ENCODE measurements around the gene PCNX2. TPM values are rescaled to one million over a fixed set of nuclear protein-coding genes. Genes with fewer than 3 reads are reported as not detected.

Gene PCNX2
- total RNA-seq, 2 donors from 2014 or later: 23.9 to 39.1 TPM

DNA sequence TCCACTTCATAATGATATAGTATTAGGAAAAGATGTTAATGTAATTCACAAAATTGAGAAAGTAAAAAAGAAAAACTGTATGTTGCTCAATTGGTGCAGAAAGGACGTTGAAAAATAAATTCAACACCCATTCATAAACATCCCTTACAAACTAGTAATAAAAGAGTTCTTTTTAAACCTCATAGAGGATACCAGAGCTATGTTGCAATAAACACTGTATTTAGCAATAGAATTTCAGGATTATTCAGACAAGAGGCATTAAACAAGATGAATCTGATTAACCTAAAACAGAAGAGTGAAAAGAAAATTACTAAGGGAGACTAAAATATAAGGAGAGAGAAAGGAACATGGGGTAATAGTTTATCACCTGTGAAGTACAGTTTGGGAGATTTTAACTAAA, 190.3 kb downstream of the PCNX2 start:
- H3K27me3 ChIP-seq (ENCODE audit: control insufficient read depth, insufficient read depth, low read length, poor library complexity, severe bottlenecking): no peaks in the 10 kb centered on the region
- TF ChIP-seq, protein P1, sequence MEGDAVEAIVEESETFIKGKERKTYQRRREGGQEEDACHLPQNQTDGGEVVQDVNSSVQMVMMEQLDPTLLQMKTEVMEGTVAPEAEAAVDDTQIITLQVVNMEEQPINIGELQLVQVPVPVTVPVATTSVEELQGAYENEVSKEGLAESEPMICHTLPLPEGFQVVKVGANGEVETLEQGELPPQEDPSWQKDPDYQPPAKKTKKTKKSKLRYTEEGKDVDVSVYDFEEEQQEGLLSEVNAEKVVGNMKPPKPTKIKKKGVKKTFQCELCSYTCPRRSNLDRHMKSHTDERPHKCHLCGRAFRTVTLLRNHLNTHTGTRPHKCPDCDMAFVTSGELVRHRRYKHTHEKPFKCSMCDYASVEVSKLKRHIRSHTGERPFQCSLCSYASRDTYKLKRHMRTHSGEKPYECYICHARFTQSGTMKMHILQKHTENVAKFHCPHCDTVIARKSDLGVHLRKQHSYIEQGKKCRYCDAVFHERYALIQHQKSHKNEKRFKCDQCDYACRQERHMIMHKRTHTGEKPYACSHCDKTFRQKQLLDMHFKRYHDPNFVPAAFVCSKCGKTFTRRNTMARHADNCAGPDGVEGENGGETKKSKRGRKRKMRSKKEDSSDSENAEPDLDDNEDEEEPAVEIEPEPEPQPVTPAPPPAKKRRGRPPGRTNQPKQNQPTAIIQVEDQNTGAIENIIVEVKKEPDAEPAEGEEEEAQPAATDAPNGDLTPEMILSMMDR (conservative IDR thresholded peaks at IDR 0.05): no peak
- no peaks in the 10 kb centered on the region for H3K9me3 ChIP-seq (ENCODE audit: control insufficient read depth, low read length)
- no peaks in the 10 kb centered on the region for H3K27me3 Mint-ChIP-seq (ENCODE audit: insufficient read depth)
- H3K4me1 Mint-ChIP-seq: peaks cover 15% of the 10 kb centered on the region
- no peak overlapping the region for H3K27ac ChIP-seq (ENCODE audit: low read depth, low read length)
- H3K9me3 Mint-ChIP-seq: no peaks in the 10 kb centered on the region
- no peaks in the 10 kb centered on the region for H3K36me3 ChIP-seq (ENCODE audit: control insufficient read depth, insufficient read depth, low read length)
- H3K4me3 ChIP-seq (ENCODE audit: low read length): no peak overlapping the region
- 100% methylated on average over 1 of the region's 1 CpG; no CpG with 5 or more reads in 1 of the 2 experiments for WGBS, 2 experiments (ENCODE audit: insufficient coverage in 1 of 2, insufficient read length in 1 of 2)
- H3K9ac ChIP-seq (ENCODE audit: extremely low read depth, low read length, poor library complexity, severe bottlenecking): no peak overlapping the region
- no peak overlapping the region for H3K27ac Mint-ChIP-seq
- DNase-seq: no peak
- no peak overlapping the region for H3K4me3 Mint-ChIP-seq
- no peaks in the 10 kb centered on the region for H3K4me1 ChIP-seq (ENCODE audit: control insufficient read depth, insufficient read depth, low read length)
- H3K36me3 Mint-ChIP-seq (ENCODE audit: low read depth): peaks cover 9% of the 10 kb centered on the region

DNA sequence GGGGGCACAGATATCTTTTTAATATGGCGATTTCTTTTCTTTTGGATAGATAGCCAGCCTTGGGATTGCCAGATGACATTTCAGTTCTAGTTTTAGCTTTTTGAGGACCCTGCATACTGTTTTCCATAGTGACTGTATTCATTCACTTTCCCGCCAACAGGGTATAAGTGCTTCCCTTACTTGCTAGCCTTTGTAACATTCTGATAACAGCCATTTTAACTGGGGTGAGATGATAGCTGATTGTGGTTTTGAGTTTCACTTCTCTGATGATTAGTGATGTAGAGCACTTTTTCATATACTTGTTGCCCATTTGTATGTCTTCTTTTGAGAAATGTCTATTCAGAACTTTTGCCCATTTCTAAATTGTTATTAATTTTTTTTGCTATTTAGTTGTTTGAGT, 193.2 kb downstream of the PCNX2 start:
- no peaks in the 10 kb centered on the region for H3K9me3 ChIP-seq (ENCODE audit: control insufficient read depth, low read length)
- no peak overlapping the region for H3K27ac Mint-ChIP-seq
- H3K4me3 Mint-ChIP-seq: no peak overlapping the region
- no peaks in the 10 kb centered on the region for H3K4me1 ChIP-seq (ENCODE audit: control insufficient read depth, insufficient read depth, low read length)
- H3K27me3 Mint-ChIP-seq (ENCODE audit: insufficient read depth): no peaks in the 10 kb centered on the region
- H3K36me3 ChIP-seq (ENCODE audit: control insufficient read depth, insufficient read depth, low read length): no peaks in the 10 kb centered on the region
- no peak overlapping the region for H3K27ac ChIP-seq (ENCODE audit: low read depth, low read length)
- peaks cover 6% of the 10 kb centered on the region for H3K36me3 Mint-ChIP-seq (ENCODE audit: low read depth)
- no peaks in the 10 kb centered on the region for H3K27me3 ChIP-seq (ENCODE audit: control insufficient read depth, insufficient read depth, low read length, poor library complexity, severe bottlenecking)
- TF ChIP-seq, protein P1 (conservative IDR thresholded peaks at IDR 0.05): no peak
- H3K9ac ChIP-seq (ENCODE audit: extremely low read depth, low read length, poor library complexity, severe bottlenecking): no peak overlapping the region
- H3K4me1 Mint-ChIP-seq: peaks cover 4% of the 10 kb centered on the region
- WGBS, 2 experiments (ENCODE audit: insufficient coverage in 1 of 2, insufficient read length in 1 of 2): 88 to 89% methylated on average over 1 to 2 of the region's 2 CpGs
- no peak for DNase-seq
- H3K9me3 Mint-ChIP-seq: no peaks in the 10 kb centered on the region
- no peak overlapping the region for H3K4me3 ChIP-seq (ENCODE audit: low read length)

DNA sequence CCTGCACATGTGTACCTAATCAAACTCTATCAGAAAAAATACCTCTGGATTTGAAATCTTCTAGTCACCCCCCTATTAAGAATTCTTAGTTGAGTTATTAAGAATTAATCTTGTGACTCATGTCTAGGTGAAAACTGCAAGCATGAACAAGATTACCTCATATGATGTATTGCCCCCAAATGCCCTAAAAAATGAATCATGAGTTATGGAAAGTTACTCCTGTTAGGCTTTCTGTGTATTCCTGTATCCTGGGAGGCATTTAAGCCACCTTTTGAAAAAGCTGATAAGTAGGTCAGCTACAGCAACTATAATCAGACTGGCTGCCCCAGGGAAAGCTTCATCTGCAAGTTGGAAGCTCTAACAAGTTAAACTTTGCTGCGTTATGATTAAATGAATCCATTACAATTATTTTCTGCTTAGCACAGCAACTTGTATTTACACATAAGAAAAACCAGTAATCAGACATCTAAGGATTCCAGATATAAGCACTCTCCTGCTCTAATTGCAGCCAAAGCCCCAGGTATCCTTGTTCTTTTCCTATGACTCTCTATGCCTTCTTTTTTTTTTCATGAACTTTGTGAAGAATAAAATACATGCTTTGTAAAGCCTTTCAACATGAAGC, 197.5 kb downstream of the PCNX2 start:
- peaks cover 6% of the 10 kb centered on the region for H3K36me3 Mint-ChIP-seq (ENCODE audit: low read depth)
- Histone ChIP-seq H3K4me1 (ENCODE audit: control insufficient read depth, insufficient read depth, low read length) (no peaks in the 10 kb centered on the region), H3K36me3 (ENCODE audit: control insufficient read depth, insufficient read depth, low read length) (no peaks in the 10 kb centered on the region), H3K27me3 (ENCODE audit: control insufficient read depth, insufficient read depth, low read length, poor library complexity, severe bottlenecking) (no peaks in the 10 kb centered on the region), H3K9ac (ENCODE audit: extremely low read depth, low read length, poor library complexity, severe bottlenecking) (no peak overlapping the region), H3K27ac (ENCODE audit: low read depth, low read length) (no peak overlapping the region), H3K9me3 (ENCODE audit: control insufficient read depth, low read length) (no peaks in the 10 kb centered on the region), H3K4me3 (ENCODE audit: low read length) (no peak overlapping the region)
- H3K27ac Mint-ChIP-seq: no peak overlapping the region
- no peak for DNase-seq
- TF ChIP-seq, protein P1 (conservative IDR thresholded peaks at IDR 0.05): no peak
- no peaks in the 10 kb centered on the region for H3K27me3 Mint-ChIP-seq (ENCODE audit: insufficient read depth)
- H3K4me3 Mint-ChIP-seq: no peak overlapping the region
- WGBS, 2 experiments (ENCODE audit: insufficient coverage in 1 of 2, insufficient read length in 1 of 2): 94 to 100% methylated on average over 1 of the region's 1 CpG
- no peaks in the 10 kb centered on the region for H3K4me1 Mint-ChIP-seq
- H3K9me3 Mint-ChIP-seq: no peaks in the 10 kb centered on the region

Measured in endodermal cell (in vitro differentiated cells).